Ramos (cell line): Measurements from ENCODE around the gene ACAA2.
"Not testable (repeated sequence)": the region's sequence is repeated elsewhere in the genome, so short reads cannot be mapped to it uniquely, and the experiment has no call there.

Experiments used
- in situ Hi-C: fragments of 300-500 bp; cut with MboI; formaldehyde crosslinking; loops from one replicate; pipeline ENCODE4 v1.14.3; 2022; ENCODE audit warnings: low sequenced_read_pairs; ENCODE audit not compliant: unreplicated experiment

The ACAA2 gene

DNA sequence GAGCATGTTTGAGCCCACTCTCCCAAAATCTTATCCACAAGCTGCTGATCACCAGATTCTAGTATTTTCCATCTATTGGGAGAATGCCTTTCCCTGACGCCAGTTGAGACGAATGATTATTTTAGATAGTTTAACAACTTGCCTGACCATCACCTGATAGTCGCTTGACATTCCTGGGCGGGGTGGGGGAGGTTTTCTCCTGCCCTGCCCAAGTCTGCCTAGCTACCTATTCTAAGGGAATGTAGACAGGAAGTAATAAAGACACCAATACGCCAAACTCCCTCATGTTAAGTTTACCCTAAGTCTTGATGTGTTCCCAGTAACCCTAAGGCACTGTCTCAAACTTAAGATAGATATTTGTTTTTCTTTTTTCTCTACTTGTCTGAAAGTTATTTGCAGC is 4.6 kb upstream of the ACAA2 start:
- in situ Hi-C loops = no loop called here

DNA sequence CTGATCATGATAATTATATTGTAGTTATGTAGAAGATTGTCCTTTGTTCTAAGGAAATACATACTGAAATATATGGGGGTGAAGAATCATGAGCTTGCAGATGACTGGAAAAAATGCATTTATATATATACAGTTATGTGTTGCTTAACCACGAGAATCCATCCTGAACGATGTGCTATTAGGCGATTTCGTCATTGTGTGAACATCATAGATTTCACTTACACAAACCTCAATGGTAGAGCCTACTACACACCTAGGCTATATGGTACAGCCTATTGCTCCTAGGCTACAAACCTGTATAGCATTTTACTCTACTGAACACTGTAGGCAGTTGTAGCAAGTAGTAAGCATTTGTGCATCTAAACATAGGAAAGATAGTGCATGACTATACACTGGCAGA is 2.6 kb upstream of the ACAA2 start:
- in situ Hi-C loops = no loop called here

DNA sequence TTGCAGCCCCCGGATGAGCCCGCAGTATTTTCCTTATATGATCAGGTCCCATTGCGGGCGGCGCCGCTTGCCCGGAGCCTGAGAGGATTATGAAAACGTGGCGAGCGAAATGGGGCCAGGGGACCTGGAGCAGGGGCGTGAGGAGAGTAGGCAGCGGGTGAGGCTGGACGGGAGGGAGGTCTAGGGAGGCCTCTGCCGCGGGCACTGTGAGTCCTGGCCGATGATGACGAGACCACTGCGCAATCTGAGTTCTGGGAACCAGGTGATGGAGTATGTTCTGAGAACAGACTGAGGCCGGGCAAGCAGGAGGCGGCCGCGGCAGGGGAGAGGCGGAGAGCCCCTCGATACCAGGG is 790 bp upstream of the ACAA2 start:
- in situ Hi-C loops = no loop called here

DNA sequence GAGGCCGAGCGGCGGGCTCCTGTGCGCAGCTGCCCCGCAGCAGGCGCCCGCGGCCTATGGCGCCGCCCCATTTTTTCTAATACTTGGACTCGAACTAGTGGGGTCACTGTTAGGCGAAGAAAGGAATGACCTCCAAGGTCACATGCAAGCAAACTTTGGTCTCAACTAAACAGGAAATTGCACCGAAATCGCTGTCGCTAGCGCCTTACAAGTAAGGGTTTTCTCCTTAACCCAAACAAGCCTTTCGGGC is 339 bp downstream of the ACAA2 start:
- in situ Hi-C loops = no loop called here

DNA sequence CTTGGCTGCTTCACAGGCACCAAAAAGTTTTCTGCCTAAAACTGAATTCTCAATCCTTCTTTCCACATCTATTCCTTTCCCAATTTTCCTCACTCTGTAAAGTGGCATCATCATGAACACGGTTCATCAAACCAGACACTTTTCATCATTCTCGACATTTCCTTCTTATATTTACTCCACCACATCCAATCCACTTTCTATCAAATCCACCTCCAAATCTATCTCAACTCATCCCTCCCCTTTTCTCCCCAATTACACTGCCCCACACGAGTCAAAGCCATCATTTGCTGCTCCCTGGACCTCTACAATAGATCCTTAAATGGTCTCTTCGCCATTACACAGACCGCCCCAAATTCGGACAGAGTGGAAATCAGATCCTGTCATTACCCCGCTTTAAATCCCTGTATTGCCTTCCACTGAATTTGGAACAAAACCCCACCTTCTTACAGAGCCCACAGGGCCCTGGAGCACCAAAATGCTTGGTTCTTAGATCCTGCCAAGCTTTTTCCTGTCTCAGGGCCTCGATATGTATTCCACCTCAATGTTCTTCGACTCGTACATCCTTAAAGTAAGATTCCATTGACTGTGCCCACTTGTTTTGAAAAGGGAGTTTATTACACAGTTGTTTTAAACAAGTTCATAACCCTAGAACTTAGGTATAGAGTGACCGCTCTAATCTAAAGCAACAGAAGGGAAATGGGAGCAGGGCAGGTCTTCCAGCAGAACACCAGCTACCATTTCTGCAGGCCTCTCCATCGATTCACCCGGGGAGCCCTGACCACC is 856 bp downstream of the ACAA2 start:
- in situ Hi-C loops = no loop called here

DNA sequence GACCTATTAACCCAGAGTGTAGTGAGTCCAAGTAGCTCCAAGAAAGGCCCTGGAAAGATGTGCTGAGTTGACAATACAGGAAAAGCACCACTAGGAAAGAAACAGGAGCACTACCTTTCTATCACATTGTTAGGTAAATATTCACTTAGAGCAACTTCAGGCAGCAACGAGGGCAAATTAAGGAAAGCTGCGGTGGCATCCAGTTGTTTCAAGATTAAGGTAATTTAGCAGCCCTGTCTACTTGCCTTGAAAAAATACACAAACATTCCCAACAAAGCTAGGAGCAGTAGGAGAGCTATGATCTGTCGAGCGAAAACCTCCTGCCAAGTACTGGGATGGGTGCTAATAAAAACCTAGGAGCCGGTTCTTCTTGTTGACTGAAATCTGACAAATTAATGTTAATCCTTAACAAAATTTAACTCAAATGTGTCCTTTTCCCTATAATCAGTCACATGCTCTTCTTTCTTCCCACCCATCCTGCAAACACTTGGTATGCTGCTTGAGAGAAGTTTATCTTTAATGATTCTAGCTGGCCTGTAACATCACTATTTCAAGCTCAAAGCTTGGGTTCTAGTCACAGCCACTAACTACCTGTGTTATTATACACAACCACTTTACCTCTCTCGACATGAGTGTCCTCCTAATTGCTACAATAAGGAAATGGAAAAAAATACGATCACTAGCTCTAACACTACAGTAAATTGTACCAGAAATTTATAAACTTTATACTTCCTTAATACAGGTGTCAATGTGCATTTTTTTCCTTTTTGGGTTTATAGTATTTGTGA is 2.0 kb downstream of the ACAA2 start:
- in situ Hi-C loops = no loop called here

DNA sequence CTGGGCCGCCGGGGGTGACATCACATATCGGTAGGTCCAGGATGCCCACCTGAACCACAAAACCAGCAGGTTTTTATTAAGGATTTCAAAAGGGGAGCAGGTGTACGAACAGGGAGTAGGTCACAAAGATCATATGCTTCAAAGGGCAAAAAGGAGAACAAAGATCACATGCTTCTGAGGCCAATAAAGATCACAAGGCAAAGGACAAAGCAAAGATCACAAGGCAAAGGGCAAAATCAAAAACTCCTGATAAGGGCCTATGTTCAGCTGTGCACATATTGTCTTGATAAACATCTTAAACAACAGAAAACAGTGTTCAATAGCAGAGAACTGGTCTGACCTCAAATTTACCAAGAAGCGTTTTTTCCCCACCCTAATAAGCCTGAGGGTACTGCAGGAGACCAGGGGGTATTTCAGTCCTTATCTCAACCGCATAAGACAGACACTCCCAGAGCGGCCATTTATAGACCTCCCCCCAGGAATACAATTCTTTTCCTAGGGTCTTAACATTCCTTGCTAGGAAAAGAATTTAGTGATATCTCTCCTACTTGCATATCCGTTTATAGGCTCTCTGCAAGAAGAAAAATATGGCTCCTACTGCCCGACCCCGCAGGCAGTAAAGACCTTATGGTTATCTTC is 4.7 kb downstream of the ACAA2 start:
- in situ Hi-C loops = not testable (repeated sequence)

DNA sequence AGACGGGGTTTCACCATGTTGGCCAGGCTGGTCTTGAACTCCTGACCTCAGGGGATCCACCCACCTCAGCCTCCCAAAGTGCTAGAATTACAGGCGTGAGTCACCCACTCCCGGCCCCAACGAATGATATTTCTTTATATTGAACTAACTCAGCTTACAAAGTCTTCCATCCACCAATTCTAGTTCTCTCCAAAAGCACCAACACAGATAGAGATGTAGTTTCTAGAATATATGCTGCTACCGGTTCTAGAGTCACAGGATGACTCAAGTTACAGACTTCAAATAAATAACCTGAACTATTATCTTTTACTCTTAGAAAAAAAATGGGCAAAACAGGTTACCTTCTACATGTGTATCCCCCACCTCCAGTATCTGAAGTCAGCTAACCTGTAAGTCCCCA is 9.2 kb downstream of the ACAA2 start:
- in situ Hi-C loops = no loop called here

DNA sequence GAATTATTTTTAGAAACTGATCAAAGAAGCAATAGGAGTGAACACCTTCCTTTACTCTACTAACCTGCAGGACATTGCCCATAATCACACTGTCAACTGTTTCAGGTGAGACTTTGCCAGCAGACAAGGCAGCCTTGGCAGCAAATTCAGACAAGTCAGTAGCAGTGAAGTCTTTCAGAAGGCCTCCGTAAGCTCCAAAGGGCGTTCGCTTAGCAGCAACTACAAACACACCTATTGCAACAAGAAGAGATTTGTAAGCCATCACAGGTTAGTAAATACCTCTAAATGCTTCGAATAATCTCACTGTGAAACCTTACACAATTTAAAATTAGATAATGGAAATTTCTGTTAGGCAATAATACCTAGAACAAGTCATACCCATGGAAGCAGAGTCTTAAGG is 10.7 kb downstream of the ACAA2 start:
- in situ Hi-C loops = no loop called here

DNA sequence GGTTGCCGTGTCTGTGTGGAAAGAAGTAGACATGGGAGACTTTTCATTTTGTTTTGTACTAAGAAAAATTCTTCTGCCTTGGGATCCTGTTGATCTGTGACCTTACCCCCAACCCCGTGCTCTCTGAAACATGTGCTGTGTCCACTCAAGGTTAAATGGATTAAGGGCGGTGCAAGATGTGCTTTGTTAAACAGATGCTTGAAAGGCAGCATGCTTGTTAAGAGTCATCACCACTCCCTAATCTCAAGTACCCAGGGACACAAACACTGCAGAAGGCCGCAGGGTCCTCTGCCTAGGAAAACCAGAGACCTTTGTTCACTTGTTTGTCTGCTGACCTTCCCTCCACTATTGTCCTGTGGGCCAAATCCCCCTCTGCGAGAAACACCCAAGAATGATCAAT is 12.8 kb downstream of the ACAA2 start:
- in situ Hi-C loops = not testable (repeated sequence)

DNA sequence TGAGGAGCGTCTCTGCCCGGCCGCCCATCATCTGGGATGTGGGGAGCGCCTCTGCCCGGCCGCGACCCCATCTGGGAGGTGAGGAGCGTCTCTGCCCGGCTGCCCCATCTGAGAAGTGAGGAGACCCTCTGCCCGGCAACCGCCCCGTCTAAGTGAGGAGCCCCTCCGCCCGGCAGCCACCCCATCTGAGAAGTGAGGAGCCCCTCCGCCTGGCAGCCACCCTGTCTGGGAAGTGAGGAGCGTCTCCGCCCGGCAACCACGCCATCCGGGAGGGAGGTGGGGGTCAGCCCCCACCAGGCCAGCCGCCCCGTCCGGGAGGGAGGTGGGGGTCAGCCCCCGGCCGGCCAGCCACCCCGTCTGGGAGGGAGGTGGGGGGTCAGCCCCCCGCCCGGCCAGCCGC is 13.5 kb downstream of the ACAA2 start:
- in situ Hi-C loops = not testable (repeated sequence)

DNA sequence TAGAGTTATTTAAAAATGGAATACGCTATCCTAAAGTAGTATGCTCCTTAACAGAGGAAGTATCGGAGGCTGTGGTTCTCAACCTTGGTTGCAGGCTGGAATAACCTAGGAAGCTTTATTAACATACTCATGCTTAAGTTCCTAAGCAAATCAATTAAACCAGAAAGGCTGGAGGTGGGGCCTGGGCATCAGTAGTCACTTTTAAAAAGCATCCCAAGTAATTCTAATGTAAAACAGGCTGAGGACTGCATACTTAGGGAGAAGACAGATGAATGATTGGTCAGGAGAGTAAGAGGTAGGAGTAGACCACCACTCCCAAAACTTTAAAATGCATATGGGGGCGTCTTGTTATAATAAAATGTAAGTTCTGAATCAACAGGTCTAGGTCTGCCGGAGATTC is 15.3 kb downstream of the ACAA2 start:
- in situ Hi-C loops = no loop called here

DNA sequence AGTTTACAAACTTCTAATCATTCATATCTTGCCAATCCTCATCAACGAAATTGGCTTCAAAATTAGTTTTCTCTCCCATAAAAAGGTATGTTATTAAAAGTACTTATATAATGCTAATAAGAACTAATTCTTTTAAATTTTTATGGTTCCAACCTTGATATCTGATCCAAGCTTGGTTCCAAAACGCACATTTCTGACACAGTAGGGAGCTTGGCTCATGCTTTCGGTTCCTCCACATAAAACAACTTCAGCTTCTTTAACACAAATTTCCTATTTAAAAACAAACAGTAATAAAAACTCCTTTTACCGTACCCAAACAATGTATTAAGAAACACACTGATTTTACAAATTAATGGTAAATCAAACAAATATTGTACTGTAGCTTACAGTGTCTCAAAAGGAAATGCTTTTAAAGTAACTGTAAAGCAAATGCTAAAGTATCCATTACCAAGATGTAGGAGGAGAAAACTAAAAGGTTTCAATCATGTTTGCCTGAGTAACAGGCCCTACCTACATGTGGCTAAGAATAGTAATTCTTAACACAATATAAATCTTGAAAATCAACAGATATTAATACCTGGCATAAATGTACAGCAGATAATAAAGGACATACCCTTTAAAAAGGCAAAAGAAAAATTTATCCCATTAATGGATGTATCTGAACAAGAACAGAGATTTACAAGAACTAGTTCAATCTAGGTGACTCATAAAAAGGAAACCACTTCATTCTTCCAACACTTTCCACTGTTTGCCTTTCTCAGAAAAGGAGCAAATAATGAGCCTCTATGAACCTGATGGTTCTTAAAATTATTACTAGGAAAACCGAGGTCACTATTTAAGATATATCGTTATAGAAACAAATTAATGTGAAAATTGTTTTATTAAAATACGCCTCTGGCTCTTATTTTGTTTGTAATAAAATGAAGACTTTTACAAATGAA is 17.5 kb downstream of the ACAA2 start:
- in situ Hi-C loops = no loop called here

DNA sequence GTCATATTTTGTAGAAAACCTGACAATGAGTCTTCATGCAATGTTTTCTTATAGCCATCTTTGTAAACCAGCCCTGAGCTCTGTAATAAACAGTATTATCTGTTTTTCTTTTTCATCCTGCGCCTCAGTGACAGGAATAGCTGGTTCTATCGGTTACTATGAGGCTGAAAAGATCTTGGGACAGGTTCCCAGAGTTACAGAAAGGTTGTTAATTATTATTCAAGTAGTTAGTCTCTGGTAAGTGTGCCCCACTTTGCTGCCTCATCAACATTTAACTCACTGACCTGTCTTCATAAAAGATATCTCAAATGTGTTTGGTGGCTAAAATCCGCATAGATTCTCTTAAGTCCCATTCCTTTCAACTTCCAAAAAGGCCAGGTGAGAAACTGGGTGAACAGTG is 18.6 kb downstream of the ACAA2 start:
- in situ Hi-C loops = no loop called here

DNA sequence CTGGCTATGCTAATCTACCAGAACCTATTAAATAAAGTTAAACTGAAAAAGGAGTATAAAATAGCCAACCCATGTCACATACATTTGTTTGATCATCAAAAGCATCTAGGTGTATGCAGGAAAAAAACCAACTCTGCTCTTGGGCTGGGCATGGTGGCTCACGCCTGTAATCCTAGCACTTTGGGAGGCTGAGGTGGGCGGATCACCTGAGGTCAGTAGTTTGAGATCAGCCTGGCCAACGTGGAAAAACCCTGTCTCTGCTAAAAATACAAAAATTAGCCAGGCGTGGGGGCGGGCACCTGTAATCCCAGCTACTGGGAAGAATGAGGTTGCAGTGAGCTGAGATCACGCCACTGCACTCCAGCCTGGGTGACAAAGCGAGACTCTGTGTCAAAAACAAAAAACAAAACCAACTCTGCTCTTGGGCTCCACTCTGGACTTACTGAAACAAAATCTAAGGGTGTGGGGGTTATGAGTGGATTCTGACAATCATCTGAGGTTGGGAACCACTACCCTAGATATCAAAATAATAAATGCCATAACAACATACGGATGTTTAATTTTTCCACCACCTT is 23.7 kb downstream of the ACAA2 start:
- in situ Hi-C loops = not testable (repeated sequence)

DNA sequence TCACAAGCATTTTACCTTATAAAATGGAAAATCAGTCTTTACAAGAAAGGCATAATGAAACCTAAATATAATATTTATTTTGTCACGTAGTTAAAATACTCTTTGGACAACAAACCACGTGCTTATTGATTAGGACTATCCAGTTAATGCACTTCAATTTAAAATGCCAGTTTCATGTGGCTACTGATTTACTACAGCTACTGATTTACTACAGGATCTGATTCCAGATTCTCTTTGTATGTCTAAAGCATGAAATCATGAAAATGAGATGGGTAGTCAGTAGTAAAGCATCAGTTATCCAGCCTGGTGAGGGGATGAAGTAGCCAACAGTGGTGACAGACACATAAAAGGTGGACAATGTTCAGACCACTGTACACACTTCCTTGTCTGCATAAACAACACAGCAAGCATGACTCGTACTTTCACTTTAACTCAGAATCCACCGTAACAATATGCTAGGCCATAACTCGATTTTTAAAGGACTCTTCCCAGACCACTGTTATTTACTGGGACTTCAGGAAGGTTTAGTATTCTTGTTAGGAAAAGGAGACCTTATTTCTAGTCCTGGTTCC is 24.9 kb downstream of the ACAA2 start:
- in situ Hi-C loops = no loop called here

DNA sequence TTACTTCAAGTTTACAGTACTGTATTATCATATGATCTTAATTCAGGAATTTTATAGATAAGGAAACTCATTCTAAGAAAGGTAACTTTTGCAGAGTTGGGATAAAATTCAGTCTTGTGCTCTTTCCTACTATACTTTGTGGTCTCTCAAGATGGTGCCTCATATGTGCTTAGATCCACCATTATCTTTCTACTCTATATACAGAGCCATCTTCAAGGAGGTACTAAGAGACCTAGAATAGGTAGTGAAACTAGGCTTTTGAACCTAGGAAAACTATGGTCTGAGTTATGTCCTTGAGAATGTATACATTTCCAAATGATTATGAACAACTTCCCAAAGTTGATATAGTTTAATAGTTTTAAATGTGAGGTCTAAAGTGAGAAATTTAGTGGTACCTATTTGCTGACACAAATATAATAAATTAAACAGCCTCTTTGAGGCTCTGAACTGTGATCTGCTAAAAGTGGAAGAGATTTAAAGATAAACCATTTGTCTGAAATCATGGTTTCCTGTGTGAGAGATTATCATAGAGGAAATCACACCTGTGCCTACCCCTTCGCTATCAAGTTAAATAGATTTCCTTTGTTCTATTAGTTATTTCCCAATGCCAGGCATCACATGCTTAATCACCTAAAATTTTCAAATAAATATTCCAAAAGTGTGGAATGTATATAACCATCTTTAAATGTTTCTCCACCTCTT is 27.2 kb downstream of the ACAA2 start:
- in situ Hi-C loops = no loop called here

DNA sequence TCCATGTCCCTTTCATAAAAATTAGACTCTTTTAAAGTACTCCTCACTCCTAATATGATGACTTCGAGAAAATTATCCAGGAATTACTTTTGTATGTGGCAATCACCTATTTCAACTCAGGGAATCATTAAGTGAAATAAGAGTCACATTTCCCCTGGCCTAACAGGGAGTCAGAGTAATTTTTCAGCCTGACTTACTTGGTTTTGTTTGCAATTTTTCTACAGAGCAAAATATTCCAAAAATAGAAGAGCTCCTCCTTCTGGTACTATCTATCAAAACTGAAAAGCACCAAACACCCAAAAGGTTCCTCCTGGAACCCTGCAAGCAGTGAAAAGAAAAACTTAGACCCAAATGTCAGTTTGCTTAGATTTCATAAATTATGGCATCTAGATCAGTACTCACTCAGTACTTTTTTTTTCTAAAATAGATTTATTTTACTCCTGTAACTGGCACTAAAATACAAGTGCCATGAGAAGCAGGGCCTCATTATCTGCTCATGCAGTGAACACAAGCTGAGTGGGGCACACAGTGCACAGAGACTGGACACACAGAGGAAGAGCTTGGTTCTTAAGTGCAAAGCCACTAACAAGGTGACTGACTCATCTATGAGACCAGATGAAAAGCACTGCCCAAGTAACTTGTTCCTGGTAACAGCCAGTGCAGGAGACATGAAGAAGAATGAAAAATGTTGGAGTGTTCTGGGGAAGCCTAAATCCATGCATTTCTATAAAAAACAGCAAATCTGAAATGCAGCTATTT is 28.7 kb downstream of the ACAA2 start:
- in situ Hi-C loops = no loop called here

DNA sequence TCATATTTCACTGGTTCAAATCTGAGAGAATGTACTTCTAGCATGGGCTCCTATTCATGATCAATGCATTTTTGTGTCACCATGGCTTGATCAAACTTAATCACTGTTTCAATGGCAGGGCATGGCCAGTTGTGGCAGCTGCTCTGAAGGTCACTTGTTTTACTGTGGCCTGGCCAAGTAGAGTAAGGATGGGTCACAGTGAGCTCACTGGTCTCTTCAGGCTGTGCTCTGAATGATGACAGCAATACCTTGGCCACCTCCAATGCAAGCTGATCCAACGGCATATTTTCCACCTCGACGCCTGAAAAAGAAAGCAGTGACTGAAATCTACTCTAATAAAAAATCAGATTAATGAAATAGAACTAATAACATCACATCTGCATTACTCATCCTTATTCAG is 29.7 kb downstream of the ACAA2 start:
- in situ Hi-C loops = not testable (repeated sequence)
